Esophagus muscularis mucosa (tissue), 4 donors: Measurements from ENCODE around the gene C1QTNF9B.

Source experiments
- CTCF ChIP-seq, 3 experiments: fragments of 200-600 bp in 2 of 3; fragments of 450-650 bp in 1 of 3; sonication (generic) in 2 of 3; IDR thresholded peaks; one replicate each; pipeline ENCODE4 v1.5.1; 2017 to 2019; ENCODE audit warnings: antibody characterized with exemption in 3 of 3, mild to moderate bottlenecking in 2 of 3, moderate library complexity in 1 of 3
- EP300 ChIP-seq: sonication (generic); formaldehyde crosslinking; IDR thresholded peaks from one replicate; pipeline ENCODE4 v1.6.1; 2017; ENCODE audit warnings: antibody characterized with exemption
- POLR2A ChIP-seq: fragments of 450-650 bp; IDR thresholded peaks from one replicate; pipeline ENCODE4 v1.6.1; 2017; ENCODE audit warnings: antibody characterized with exemption, moderate library complexity, mild to moderate bottlenecking, low read depth
- POLR2AphosphoS5 ChIP-seq, 2 donors: sonication (generic); formaldehyde crosslinking; IDR thresholded peaks; one replicate each; pipeline ENCODE4 v1.6.1; 2017; ENCODE audit warnings: antibody characterized with exemption in 2 of 2

GRCh38 chr13:23870356-23871140 lies 26.8 kb downstream of the C1QTNF9B start:
- TF ChIP-seq POLR2A (no peak), CTCF (IDR thresholded peaks at IDR 0.05) (no peak), EP300 (no peak), POLR2AphosphoS5 (IDR thresholded peaks at IDR 0.05) (no peak)
